ENCODE measurements around the gene HNRNPM. TPM values are rescaled to one million over a fixed set of nuclear protein-coding genes. Genes with fewer than 3 reads are reported as not detected.
A peak's percentile ranks its signal among the peaks of the same experiment; 100 is the strongest.

HNRNPM gene
- total RNA-seq, 1 donor from 2014 or later, result 104 TPM

- Histone ChIP-seq H3K36me3 (no peaks in the 10 kb centered on the region), H3K4me3 (no peak overlapping the region), H3K27me3 (ENCODE audit: low read depth) (no peaks in the 10 kb centered on the region), H3K4me1 (peaks cover 17% of the 10 kb centered on the region), H3K27ac (replicated peaks) (no peak overlapping the region), H3K9me3 (replicated peaks) (no peaks in the 10 kb centered on the region)
- no peak for DNase-seq
- intact Hi-C loops (cut with micrococcal nuclease), result no loop called here
- no peak for TF ChIP-seq CTCF (IDR thresholded peaks at IDR 0.05; ENCODE audit: borderline replicate concordance)
Observed at GRCh38 chr19:8501981-8502380, 57.2 kb downstream of the HNRNPM start.

GRCh38 chr19:8503510-8503909, 58.7 kb downstream of the HNRNPM start:
- Histone ChIP-seq H3K27me3 (ENCODE audit: low read depth) (no peaks in the 10 kb centered on the region), H3K4me1 (peaks cover 17% of the 10 kb centered on the region), H3K36me3 (no peaks in the 10 kb centered on the region), H3K4me3 (no peak overlapping the region), H3K9me3 (replicated peaks) (no peaks in the 10 kb centered on the region), H3K27ac (replicated peaks) (no peak overlapping the region)
- intact Hi-C loops (cut with micrococcal nuclease), result no loop called here
- no peak for TF ChIP-seq CTCF (IDR thresholded peaks at IDR 0.05; ENCODE audit: borderline replicate concordance)
- no peak for DNase-seq

- H3K27me3 ChIP-seq (ENCODE audit: low read depth), result no peaks in the 10 kb centered on the region
- no peak for TF ChIP-seq CTCF (IDR thresholded peaks at IDR 0.05; ENCODE audit: borderline replicate concordance)
- peaks cover 17% of the 10 kb centered on the region for H3K4me1 ChIP-seq
Observed at GRCh38 chr19:8504171-8504570, 59.4 kb downstream of the HNRNPM start.

GRCh38 chr19:8504919-8505318, 60.1 kb downstream of the HNRNPM start:
- Histone ChIP-seq H3K27me3 (ENCODE audit: low read depth) (no peaks in the 10 kb centered on the region), H3K9me3 (replicated peaks) (no peaks in the 10 kb centered on the region), H3K4me3 (no peak overlapping the region), H3K27ac (replicated peaks) (no peak overlapping the region), H3K4me1 (peaks cover 17% of the 10 kb centered on the region), H3K36me3 (no peaks in the 10 kb centered on the region)
- no peak for DNase-seq
- intact Hi-C loops (cut with micrococcal nuclease), result no loop called here
- TF ChIP-seq CTCF (IDR thresholded peaks at IDR 0.05; ENCODE audit: borderline replicate concordance), result no peak

More at GRCh38 chr19:8504171-8504570, 59.4 kb downstream of the HNRNPM start:
- no peaks in the 10 kb centered on the region for H3K36me3 ChIP-seq
- H3K9me3 ChIP-seq (replicated peaks), result no peaks in the 10 kb centered on the region
- intact Hi-C loops (cut with micrococcal nuclease), result no loop called here
- DNase-seq, result no peak
- no peak overlapping the region for H3K4me3 ChIP-seq
- H3K27ac ChIP-seq (replicated peaks), result no peak overlapping the region

- Histone ChIP-seq H3K4me3 (peak overlapping the region; percentile 71), H3K27me3 (ENCODE audit: low read depth) (no peaks in the 10 kb centered on the region), H3K4me1 (peaks cover 17% of the 10 kb centered on the region), H3K27ac (replicated peaks) (peak overlapping the region; percentile 38), H3K36me3 (peaks cover under 1% of the 10 kb centered on the region), H3K9me3 (replicated peaks) (no peaks in the 10 kb centered on the region)
- intact Hi-C loops (cut with micrococcal nuclease), result no loop called here
- TF ChIP-seq CTCF (IDR thresholded peaks at IDR 0.05; ENCODE audit: borderline replicate concordance), result peak; percentile 92
- DNase-seq, result peak; percentile 85
Observed at GRCh38 chr19:8505680-8506401, 61.1 kb downstream of the HNRNPM start.

Measured in left ventricle myocardium inferior (tissue), 1 donor.